Stimulated activated CD8-positive, alpha-beta memory T cell treated with anti-CD3 and anti-CD28 coated beads, Interleukin-7, amount 100 ng/mL, for 1 hour (primary cell): Measurements from ENCODE around the gene PANK4.
"Not testable (repeated sequence)": the region's sequence is repeated elsewhere in the genome, so short reads cannot be mapped to it uniquely, and the experiment has no call there.

Experiments
- DNase-seq, 2 donors: peaks; one replicate each; pipeline ENCODE4 v3.0.0-alpha.2; 2020; ENCODE audit warnings: low read depth in 2 of 2

The PANK4 gene

DNA sequence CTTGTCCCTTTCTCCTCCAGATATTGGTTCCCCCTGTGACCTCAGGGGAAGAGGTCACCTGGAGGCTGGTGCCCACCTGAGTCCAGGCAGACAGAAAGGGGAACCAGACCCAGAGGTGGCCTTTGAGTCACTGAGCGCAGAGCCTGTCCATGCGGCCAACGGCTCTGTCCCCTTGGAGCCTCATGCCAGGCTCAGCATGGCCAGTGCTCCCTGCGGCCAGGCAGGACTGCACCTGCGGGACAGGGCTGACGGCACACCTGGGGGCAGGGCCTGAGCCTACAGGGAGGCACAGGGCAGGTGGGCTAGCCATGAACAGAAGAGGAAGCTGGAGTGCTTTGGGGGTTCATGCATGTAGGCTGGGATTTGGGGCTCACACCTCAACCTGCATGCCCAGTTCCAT lies 32.5 kb upstream of the PANK4 start:
- no peak for DNase-seq

DNA sequence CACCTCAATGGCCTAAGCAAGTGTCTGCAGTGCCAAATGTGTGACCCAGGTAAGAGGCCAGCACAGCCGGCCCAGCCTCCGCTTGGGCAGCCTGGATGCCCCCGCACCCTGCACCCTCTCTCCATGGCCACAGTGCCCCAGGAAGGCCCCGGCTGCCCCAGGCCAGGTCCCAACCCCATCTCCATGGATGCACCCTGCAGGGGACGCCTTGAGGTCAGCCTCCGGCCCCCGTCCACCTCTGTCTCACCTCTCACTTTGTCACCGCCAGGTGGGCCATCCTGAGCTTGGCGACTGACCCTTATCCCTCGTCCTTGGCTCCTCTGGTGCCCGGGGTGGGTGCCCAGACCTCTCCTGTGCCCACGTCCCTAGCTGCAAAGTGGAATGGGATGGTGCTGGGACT lies 32.0 kb upstream of the PANK4 start:
- no peak for DNase-seq

DNA sequence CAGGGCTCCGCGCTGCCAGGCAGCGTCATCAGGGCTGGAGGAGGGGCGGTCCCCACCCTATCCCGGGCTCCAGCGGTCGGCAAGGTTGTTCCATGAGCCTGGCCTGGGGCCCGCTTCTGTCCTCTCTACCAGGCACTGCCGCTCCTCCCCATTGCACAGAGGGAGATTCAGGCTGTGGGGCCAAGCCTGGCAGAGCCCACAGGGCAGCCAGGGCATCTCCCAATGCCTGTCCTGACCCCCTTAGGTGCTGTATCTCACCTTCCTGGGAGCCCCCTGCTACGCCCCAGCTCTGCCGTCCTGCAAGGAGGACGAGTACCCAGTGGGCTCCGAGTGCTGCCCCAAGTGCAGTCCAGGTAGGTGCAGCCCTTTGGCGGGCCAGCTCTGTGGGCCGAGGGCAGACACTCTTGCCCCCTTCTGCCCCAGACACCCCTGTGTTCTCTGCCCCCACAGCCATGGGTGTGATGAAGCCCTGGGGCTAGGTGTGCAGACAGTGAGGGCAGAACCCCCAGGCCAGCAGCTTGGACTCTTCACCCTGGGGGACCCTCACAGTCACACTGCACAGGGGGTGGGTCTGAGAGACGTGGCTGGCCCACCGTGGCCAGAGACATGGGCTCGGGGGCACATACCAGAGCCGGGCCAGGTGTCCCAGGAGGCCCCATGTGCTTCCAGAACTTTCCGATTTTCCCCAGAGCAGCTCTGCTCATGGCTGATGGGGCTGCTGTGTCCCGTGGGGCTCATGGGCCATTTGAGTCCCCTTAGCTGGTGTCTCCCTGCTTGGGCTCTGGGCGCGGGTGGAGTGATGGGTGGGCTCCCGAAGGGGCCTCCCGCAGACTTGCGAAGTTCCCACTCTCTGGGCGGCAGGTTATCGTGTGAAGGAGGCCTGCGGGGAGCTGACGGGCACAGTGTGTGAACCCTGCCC lies 31.3 kb upstream of the PANK4 start:
- DNase-seq = no peak

DNA sequence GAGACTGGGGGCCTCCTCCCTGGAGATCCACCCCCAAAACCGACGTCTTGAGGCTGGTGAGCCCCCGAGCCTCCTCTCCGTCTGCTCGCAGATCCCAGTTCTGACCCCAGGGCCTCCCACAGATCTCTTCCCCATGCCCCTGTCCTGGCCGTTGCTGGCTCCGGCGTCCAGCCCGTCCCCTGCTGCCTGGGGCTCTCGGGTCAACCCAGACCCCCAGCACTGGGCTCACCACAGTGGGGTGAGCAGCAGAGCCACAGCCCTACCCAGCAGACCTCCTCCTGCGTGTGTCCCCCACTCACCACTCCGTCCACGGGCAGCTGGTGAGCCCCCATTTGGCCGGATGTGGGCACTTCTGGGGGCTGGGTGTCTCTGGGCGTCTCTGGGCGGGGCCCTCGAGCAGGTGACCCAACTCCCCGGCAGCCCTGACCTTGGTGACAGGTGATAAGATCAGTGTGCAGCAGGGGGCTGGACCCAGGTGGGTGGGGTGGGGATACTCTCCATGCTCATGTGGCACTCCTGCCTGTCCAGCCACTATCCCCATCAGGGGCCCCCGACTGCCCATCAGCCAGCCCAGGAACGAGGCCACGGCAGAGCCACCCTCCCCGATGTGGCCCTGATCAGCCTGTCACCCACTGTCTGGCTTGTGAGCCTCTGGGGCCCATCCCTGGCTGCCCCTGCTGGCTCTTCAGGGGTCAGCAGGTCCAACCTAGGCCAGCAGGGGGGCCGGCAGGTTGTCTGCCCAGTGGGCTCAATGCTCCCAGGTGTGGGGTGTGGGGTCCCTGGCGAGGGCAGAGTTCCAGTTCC lies 30.5 kb upstream of the PANK4 start:
- DNase-seq = no peak

DNA sequence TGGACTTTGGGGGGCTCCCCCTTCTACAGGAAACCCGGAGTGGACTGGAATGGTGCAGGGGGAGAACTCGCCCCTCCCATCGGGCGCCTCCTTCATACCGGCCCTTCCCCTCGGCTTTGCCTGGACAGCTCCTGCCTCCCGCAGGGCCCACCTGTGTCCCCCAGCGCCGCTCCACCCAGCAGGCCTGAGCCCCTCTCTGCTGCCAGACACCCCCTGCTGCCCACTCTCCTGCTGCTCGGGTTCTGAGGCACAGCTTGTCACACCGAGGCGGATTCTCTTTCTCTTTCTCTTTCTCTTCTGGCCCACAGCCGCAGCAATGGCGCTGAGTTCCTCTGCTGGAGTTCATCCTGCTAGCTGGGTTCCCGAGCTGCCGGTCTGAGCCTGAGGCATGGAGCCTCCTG lies 29.9 kb upstream of the PANK4 start, which contains the start of gene TNFRSF14:
TSS of gene TNFRSF14 (plus strand) at position 95 of the 401 bp plus-strand sequence. CDS start at position 389, 294 bp downstream.
- peak in 1 of 2 donors; percentile 48 for DNase-seq

DNA sequence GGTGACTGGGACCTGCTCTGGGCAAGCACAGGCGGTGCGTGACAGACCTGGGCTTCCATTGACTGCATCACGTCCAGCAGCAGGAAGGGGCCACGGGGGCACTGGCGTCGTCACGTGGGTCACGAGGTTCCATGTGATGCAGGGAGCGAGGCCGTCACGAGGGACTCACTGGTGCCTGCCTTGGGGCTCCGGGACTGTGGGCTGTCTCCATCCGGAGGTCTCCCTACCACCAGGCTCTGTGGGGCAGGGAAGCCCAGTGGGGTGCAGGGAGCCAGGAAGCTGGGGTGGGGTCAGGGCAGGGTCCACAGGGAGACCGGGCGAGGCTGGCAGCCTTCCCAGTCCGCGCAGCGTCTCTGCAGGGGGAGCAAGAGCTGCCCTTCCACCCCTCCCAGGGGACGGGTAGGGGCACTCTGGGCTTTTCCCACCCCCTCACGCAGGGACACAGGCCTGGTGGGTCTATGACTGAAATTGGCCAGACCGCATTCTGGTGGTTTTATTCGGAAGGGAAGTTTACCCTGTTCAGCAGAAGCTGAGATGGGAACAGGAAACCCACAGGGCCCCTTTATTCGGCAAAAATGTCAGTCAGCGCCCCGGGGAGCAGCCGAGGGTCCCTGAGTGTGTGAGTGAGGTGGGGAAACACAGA lies 29.4 kb upstream of the PANK4 start:
- peak in 1 of 2 donors; percentile 41 for DNase-seq

DNA sequence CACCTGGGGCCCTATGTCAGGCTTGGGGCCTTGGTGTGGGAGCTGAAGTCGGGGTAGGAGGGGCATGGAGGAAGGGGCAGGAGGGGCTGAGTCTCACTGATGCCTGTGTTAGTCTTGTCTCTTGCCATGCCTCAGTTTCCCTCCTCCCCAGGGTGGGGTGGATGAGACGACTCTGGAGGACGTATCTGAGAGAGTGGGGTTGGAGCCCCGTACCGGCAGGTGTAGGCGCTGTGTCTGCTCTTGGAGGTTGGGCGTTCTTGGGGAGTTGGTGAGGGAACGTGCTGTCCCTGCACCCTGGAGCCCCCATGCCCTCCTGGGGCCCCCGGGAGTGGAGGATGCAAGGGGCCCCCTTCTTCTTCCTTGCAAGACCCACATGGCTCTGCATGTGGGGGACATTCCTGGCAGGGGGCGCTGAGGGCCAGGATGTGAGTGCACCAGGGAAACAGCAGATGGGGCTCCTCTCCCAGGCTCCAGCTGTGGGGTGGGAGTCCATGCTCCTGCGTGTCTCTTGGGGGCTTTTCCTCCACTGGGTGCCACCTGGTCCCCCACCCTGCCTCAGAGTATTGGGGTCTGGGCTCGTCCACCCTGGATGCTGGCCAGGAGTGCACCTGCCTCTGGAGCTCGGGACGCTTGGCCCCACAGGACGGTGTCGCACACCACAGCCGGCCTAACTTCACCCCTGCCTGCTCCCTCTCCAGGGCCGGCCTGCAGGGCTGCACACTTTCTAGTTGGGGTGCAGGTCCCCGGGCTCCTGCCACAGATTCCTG lies 28.4 kb upstream of the PANK4 start:
- DNase-seq = no peak

DNA sequence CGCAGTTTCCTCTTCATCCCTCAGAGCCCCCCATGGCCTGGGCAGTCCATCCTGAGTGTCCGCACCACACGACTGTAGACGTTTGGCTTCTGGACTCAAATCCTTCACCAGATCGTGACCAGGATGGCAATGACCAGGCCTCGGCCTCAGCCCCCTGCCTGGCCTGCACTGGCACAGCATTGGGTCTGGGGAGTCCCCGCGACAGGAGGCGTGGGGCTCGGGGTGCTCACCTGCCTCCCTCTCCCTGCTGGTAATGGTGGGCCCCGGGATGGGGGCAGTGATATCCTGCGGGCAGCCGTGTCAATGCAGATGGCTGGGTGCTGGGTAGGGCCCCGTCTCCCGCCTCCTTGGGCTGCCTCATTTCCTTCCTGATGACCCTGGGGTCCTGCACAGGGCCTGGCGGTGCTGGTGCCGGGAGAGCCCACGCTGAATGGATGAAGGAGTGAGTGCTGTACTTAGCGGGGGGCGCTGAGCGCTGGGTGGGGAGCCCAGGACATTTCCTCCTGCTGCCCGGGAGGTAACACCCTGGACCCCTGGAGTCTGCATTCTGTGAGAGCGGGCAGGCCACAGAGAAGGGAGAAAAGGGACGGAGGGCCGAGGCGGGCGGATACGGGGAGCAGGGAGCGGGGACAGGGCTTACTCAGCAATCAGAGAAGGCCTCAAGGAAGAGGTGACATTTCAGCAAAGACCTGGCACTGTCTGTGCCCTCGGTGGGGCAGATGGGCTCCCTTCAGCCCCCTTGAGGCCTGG lies 27.6 kb upstream of the PANK4 start:
- no peak for DNase-seq

DNA sequence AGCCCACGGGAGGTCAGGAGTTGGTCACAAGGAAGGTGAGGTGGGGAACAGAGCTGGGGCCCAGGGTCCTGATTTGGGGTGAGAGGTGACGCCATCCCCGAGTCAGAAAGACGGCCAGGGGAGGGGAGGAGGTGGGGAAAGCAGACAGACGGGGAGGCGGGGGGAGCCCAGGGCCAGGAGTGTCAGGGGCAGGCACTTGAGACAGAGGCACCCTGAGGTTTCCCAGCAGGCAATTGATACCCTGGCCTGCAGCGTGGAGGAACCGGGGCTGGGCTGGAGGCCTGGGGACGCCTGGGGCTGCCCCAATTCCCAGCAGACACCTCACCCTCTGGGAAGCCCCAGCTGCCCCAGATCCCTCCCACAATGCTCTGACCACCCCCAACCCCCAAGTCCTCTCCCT lies 26.7 kb upstream of the PANK4 start:
- not testable (repeated sequence) for DNase-seq

DNA sequence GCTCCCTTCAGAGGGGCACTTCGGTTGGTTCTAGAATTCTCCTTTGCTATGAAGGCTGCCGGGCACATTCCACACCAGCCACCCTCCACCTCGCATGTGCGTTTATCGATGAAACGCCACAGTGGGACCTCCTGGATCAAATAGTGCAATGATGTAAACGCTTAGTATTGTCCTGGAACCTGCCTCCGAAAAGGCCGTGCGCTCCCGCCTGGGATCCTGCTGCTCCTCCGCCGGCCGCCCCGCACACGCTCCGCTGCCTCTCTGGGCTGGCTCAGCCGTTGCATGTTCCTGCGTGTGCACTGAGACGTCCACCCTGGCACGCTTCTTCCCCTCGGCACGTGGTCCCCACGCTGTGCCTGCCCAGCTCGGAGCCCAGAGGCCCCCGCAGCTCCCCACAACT lies 25.8 kb upstream of the PANK4 start:
- DNase-seq = no peak

DNA sequence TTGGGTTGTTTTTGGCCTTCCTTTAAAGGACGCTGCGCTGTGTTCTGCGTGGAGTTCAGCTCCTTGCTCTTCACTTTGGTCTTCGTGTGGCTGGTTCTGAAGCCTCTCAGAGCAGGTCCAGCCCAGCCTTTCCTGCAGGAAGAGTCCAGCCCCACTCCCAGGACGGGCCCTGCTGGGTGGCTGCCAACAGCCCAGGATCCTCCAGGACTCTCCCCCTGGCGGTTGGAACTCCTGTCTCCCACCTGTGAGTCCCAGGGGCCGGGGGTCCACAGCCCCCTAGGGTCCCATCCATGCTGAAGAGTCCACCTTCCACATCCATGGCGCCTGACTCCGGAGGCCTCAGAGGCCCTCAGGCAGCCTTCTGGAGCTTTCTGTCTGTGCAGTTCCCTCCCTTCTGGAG lies 25.1 kb upstream of the PANK4 start:
- not testable (repeated sequence) for DNase-seq

DNA sequence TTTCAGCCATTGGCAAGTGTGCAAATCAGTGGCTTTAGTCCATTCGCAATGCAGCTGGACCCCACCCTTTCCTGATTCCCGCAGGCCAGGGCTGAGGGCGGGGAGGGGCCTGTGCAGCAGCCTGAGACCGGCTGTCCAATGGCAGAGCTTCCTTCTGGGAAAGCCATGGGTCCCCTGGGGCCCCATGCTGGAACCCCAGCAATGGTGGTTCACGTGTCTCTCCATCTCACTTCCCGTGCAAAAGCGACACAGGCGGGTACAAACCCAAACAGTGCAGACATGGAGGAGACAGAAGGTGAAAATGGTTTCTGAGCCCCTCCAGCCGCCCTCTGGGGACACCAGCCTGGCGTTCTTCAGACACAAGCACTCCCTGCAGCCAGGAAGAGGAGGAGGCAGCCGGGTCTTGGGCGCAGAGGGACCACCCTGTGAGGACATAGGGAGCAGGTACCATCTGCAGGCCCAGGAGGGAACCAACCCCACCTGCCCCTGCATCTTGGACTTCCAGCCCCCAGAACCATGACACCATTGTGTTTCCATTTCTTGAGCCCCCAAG lies 24.0 kb upstream of the PANK4 start:
- not testable (repeated sequence) for DNase-seq

DNA sequence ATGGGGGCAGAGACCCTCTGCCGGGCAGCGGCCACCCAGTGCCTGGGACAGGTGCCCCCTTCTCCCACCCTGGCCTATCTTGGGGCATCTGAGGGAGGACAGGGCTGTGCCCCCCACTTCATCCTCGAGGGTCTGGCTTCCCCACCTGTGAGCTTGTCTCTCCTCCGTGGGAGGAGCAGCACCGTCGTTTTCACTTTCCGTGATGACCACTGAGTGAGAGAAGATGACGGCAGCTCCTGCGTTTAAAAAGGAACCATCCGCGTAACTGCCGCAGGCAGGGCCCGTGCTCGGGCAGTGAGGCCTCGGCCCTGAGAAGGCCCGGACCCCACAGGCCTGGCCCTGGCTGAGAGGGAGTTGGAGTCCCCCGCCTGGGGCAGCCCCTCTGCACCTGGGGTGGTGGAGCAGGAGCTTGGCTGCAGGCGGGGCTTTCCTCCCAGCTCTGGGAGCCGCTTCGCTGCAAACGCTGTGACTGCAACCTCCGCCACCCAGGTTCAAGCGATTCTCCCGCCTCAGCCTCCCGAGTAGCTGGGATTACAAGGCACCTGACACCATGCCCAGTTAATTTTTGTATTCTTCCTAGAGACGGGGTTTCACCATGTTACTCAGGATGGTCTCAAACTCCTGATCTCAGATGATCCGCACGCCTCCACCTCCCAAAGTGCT lies 23.1 kb upstream of the PANK4 start:
- not testable (repeated sequence) for DNase-seq

DNA sequence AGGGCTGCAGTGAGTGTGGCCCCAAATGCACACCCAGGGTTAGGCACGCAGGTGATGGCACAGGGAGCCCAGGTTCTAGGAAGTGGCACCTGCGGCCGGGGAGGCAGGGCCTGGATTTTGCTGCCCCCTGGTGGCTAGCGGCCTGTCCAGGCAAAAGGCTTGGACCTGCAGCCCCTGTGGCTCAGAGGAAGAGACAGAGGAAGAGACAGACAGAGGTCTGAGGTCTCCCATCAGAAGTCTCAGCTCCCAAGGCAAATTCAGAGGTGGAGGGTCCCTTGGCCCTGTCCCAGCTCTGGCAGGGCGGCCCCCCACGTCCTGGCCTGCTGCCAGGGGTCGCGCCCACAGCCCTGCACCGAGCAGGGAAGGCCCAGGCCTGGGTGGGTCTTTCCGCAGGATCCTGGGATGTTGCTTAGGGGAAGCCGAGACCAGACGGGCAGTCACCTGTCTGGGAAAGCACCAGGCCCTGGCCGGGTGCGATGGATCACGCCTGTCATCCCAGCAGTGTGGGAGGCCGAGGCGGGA lies 21.7 kb upstream of the PANK4 start:
- peak; percentile 67 to 80 for DNase-seq

DNA sequence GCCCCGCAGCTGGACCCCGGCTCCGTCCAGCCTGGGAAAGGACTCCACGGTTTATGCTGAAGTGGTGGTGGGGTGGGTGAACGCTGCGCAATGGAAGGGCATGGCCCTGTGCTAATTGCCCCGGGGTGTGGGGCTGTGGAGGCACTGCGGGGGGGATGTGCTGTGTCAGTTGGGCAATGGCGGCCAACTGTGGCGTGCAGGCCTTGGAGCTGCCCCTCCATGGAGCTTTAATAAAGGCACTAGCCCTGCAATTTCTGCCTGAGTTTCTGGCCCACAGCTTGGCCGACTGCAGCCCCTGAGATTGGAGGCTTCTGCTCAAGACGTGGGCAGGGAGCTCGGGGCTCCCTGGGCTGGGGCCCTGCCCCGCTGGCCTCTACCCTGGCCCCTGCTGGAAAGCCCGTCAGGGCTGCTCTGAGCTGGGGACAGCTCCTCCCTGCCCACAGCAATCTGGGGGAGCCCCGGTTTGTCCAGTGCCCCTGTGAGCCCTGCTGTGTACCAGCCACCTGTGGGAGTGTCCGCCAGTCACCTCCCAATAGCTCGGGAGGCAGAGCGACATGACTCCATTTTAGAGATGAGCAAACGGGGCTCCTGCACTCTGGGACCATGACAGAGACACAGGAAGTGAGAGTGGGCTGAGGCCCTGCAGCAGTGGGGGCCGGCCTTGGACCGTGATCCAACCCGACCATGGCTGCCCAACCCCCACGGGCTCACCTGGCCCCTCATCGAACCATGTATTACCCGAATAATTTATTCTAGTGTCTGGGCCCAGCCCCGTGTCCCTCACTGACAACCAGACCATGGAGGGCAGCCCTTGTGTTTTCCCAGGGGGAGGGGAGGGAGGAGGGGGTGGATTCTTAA lies 21.0 kb upstream of the PANK4 start:
- no peak for DNase-seq

DNA sequence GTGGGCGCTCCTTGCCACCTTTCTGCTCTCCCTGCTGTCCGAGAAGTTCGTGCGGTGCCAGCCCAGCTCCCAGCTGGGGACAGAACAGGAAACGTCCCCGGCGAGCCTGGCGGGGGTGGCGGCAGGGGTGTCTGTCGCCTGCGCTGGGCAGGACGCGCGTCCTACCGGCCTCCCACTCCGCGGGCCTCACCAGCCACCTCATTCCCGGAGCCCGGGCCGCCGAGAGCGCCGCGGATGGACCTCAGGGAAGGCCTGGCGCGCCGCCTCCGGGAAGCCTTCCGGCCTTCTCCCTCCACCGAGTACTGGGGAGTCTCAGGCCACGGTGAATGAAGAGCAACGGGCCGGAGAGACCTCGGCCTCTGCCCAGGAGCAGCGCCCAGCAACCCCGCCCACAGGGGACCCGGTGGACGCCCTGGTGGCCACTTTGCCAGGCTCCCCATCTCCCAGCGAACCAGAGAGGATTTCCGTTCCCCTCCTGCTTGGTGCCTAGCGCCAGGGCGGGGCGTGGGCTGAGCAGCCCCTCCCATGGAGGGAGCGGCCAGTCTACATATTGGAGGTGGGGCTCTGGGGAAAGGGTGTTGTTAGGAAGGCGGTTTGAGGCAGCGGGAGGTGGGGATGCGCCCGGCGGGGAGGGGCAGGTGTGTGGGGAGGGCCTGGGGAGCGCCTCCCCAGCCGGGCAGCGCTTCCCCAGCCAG lies 20.3 kb upstream of the PANK4 start:
- peak; percentile 53 to 64 for DNase-seq

DNA sequence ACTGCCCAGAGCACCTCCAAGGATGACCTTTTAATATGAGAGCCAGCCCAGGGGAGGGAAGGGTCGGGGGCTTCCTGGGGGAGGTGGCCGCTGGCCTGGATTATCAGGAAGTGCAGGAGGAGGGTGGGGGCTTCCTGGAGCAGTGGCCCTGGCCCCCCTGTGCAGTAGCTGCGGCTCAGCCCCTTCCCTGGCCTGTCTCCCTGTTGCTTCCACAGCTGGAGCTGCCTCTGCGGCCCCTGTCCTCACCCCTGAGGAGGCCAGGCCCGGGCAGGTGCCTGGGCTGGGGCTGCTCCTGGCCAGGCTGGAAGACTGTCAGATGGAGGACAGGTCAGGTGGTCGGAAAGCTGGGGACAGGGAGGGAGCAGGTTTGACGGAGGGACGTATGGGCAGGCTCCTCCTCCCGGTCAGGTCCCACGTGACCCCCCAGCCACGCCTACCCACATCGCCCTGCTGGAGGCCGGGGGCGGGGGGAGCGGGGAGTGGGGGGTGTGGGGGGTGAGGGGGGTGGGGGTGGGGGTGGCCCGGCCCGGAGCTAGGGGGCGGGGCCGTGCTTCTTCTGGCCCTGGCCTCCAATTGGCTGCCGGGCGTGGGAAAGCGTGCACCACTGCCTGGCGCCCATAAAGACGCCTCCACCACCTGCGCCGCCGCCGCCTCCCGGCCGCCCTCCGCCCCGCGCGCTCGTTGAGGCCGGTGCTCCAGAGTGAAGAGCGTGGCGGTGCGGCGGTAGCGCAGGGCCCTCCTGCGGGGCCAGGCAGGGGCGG lies 19.5 kb upstream of the PANK4 start:
- DNase-seq = peak; percentile 73 to 77
